HL-60 (cell line): ENCODE data around the gene ZC3H8.

Experiments used
- GABPA ChIP-seq: IDR thresholded peaks from 2 replicates; pipeline ENCODE4 v1.6.1; 2012; ENCODE audit warnings: low read depth
- POLR2AphosphoS5 ChIP-seq: IDR thresholded peaks from 2 replicates; pipeline ENCODE4 v1.6.1; 2012; ENCODE audit warnings: low read depth
- TF ChIP-seq, protein P1 (sequence below): IDR thresholded peaks from one replicate; pipeline ENCODE4 v1.5.1; 2011; ENCODE audit warnings: low read length, control low read depth, inconsistent platforms; ENCODE audit not compliant: insufficient read depth

DNA sequence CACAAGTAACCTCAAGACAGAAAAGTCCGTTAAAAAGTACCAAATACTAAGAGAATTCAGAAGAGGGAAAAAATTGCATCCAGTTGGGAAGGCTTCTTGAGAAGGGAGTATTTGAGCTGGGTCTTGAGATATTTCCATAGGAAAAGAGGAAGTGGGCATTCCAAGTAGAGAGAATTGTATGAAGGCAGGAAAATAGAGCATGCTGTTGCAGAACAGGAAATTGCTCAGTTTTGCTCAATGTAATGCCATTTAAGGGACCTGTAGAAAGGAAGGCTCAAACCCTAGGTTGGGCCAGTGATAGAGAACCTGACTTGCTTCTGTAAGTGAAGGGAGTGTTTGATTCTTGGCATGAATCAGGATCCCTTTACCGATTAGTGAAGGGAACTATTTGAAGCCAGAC lies 1.0 kb upstream of the ZC3H8 start:
- TF ChIP-seq, protein P1, sequence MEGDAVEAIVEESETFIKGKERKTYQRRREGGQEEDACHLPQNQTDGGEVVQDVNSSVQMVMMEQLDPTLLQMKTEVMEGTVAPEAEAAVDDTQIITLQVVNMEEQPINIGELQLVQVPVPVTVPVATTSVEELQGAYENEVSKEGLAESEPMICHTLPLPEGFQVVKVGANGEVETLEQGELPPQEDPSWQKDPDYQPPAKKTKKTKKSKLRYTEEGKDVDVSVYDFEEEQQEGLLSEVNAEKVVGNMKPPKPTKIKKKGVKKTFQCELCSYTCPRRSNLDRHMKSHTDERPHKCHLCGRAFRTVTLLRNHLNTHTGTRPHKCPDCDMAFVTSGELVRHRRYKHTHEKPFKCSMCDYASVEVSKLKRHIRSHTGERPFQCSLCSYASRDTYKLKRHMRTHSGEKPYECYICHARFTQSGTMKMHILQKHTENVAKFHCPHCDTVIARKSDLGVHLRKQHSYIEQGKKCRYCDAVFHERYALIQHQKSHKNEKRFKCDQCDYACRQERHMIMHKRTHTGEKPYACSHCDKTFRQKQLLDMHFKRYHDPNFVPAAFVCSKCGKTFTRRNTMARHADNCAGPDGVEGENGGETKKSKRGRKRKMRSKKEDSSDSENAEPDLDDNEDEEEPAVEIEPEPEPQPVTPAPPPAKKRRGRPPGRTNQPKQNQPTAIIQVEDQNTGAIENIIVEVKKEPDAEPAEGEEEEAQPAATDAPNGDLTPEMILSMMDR: no peak
- TF ChIP-seq POLR2AphosphoS5 (no peak), GABPA (peak; percentile 40; the same call in 1 of the 2 replicates)
